Measurements from ENCODE around the gene TSSK6. TPM values are rescaled to one million over a fixed set of nuclear protein-coding genes. Genes with fewer than 3 reads are reported as not detected.

TSSK6 gene
- total RNA-seq, 2 donors from 2014 or later = 5.0 to 5.6 TPM

DNA sequence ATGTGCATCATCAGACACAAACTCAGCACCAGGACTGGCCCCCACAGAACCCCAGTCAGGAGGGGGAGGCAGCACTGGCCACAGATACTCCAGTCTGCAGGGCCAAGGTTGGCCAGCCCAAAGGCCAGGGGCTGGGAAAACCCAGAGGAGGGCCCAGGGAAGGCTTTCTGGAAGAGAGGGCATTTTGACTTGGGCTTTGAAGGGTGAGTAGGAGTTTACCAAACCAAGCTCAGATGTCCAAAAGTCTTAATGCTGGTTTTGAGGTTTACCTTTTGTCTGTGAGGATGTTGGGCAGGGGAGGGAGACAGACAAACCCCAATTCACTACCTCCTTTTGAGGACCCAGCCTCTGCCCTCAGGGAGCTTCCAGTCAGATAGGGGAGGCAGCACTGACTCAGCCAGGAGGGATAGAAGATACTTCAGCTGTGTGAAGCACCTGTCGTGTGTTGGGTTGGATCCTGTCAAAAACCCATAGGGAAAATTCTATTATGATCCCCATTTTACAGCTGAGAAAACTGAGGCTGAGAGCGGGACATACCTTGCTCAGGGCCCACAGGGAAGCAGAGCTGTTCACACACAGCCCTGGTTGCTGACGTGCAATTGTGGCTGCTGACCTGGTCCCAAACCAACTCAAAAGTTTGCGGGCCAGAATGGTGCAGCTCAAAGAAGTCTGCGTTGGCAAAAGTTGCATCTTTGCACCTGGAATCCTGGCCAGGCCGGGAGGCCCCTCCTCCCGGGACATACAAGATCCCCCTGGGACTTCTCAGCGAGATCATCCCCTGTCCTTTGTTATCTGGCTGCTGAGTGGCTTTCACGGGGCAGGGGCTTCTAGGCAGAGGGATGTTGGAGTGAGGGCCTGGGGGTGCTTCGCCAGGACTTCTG is 35.9 kb upstream of the TSSK6 start:
- Mint-ChIP-seq H3K9me3 (no peaks in the 10 kb centered on the region), H3K4me1 (ENCODE audit: low read depth) (peaks cover 5% of the 10 kb centered on the region), H3K4me3 (no peak overlapping the region), H3K27ac (no peak overlapping the region), H3K36me3 (ENCODE audit: insufficient read depth in 2 of 2) (no peaks in the 10 kb centered on the region), H3K27me3 (ENCODE audit: low read depth) (no peaks in the 10 kb centered on the region)
- ATAC-seq (replicated peaks in 1 of 2) = no peak
- DNase-seq = no peak

DNA sequence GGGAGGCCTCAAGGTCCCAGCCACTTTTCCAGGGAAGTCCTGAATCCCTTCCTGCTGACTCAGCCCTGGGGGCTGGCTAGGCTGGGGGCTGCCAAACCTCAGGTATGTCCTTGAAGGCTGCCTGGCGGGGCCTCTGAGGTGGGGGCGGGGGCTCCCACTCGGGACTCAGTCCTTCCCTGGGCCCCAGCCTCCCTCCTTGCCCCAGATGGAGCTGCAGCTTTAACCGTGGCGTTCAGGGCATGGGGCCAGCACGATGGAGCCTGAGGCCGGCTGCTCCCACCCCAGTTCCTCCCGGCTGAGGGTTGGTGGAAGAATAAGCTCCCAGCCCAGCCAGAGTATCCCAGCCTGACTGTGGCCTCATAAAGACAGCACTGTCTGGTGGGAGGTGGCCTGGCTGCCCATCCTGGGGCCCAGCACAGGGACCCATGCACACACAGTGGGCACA is 35.2 kb upstream of the TSSK6 start:
- Mint-ChIP-seq H3K27me3 (ENCODE audit: low read depth) (no peaks in the 10 kb centered on the region), H3K36me3 (ENCODE audit: insufficient read depth in 2 of 2) (no peaks in the 10 kb centered on the region), H3K9me3 (no peaks in the 10 kb centered on the region), H3K27ac (no peak overlapping the region), H3K4me3 (no peak overlapping the region), H3K4me1 (ENCODE audit: low read depth) (peaks cover 5% of the 10 kb centered on the region)
- no peak for DNase-seq
- no peak for ATAC-seq (replicated peaks in 1 of 2)

DNA sequence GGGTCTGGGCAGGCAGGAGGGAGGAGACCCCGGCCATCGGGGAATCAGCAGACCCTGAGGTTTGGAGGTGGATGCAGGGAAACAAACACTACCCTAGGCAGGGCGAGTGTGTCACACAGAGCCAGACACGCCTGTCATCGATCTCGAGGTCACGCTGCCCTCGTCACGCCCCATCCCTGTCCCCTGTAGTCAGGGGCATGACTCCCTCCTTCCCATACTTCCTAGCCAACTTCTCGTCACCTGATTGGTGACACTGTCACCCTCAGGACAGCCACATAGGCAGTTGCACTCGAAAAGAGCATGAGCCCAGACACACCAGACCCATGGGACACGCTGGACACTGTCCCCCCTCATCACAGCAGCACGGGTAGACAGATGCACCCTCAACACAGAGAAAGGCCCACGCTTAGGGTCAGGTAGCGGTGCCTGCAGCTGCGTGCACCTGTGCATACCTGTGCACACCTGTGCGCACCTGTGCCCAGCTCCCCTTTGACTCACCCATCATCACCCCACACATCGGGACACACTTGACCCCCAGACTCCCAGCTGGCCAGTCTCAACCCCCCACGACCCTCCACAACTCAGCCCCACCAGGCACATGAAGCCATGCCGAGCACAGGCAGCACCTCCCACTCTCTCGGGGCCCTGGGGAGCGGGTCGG is 34.6 kb upstream of the TSSK6 start:
- Mint-ChIP-seq H3K9me3 (no peaks in the 10 kb centered on the region), H3K36me3 (ENCODE audit: insufficient read depth in 2 of 2) (no peaks in the 10 kb centered on the region), H3K27ac (no peak overlapping the region), H3K27me3 (ENCODE audit: low read depth) (no peaks in the 10 kb centered on the region), H3K4me1 (ENCODE audit: low read depth) (peaks cover 5% of the 10 kb centered on the region), H3K4me3 (no peak overlapping the region)
- ATAC-seq (replicated peaks in 1 of 2) = no peak
- DNase-seq = no peak

DNA sequence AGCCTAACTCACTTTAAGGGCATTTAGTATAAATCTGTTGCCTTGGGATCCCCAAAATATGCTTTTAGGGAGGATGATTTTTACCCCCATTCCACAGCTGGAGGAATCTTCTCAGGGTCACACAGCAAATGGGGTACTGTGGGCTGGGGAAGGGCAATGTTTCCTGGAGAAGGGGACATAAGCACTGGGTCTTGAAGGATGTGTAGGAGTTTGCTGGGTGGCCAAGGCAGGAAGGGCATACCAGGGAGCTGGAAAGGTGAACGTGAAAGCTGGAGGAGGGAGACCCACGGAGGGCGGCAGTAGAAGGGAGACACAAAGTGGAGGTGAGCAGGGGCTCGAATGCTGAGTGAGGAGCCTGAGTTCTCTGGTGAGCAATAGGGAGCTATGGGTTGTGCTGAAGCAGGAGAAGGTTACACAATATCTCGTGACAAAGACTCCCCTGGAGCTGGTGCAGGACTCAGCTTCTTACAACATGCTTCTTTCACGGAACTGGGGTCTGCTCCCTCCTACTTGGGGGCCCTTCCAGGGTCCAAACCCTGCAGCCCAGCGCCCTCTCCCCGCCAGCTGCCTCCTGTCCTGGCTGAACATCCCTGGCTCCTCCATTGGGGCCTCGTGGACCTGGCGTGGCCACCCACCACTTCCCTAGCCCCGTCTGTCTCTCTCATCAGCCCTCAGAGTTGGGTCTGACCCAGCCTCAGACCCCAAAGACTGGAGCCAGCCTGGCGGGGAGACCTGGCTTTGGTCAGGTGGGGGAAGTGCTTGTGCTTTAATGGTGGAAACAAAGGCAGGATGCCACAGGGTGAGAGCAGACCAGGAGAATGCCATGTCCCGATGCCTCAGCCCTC is 33.8 kb upstream of the TSSK6 start:
- H3K9me3 Mint-ChIP-seq = no peaks in the 10 kb centered on the region
- ATAC-seq (replicated peaks in 1 of 2) (no peak), DNase-seq (no peak)
- H3K36me3 Mint-ChIP-seq (ENCODE audit: insufficient read depth in 2 of 2) = no peaks in the 10 kb centered on the region
- H3K27ac Mint-ChIP-seq = no peak overlapping the region
- no peak overlapping the region for H3K4me3 Mint-ChIP-seq
- no peaks in the 10 kb centered on the region for H3K4me1 Mint-ChIP-seq (ENCODE audit: low read depth)
- no peaks in the 10 kb centered on the region for H3K27me3 Mint-ChIP-seq (ENCODE audit: low read depth)

DNA sequence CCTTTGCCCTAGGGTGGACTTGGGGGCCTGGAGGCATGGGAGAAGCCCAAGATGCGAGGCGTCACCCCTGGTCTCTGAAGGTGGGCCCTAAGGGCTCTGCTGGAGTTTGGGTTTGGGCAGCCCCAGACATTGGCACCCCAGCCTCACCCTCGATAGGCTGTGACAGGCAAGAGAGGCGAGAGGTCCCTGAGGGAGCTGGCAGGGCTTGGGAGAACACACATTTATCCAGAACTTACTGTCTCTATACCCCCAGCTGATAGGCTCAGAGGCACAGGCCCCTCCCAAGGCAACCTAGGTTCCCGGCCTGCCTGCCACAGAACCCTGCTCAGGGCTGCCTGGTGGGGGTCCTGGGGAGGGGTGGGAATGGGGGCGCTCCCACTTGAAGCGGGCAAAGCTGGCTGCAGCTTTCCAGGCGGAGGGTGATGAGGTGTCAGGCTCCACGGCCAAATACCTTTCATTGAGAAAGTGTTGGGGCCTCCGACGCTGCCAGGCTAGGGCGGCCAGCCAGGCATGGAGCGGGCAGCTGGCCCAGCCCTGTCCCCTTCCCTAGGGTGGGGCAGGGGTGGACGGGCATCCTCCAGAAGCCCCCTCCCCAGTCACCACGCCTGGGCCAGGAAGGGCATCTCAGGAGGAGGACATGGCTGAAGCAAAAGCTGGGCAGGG is 32.5 kb upstream of the TSSK6 start:
- H3K36me3 Mint-ChIP-seq (ENCODE audit: insufficient read depth in 2 of 2) = no peaks in the 10 kb centered on the region
- H3K27ac Mint-ChIP-seq = no peak overlapping the region
- no peak overlapping the region for H3K4me3 Mint-ChIP-seq
- no peaks in the 10 kb centered on the region for H3K27me3 Mint-ChIP-seq (ENCODE audit: low read depth)
- ATAC-seq (replicated peaks in 1 of 2) = no peak
- no peaks in the 10 kb centered on the region for H3K9me3 Mint-ChIP-seq
- H3K4me1 Mint-ChIP-seq (ENCODE audit: low read depth) = no peaks in the 10 kb centered on the region
- no peak for DNase-seq

DNA sequence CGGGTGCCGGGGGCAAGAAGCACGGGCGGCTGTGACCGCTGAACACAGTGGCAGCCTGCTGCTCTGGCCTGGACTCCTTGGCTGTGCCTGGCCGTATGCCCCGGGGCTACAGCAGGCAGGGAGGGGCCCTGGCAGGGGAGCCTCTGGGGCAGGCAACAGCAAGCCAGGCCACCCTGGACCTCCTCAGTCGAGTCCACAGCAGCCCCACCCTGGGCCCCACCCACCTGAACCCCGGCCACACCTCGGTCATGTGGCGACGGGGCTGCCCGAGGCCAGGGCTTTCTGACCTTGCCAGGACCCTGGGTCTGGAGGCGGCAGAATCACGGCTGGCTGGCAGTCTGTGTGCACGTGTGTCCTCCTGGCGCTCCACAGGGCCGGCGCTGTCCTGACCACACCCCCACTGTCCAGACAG is 31.4 kb upstream of the TSSK6 start:
- ATAC-seq (replicated peaks in 1 of 2) (no peak), DNase-seq (no peak)
- H3K4me3 Mint-ChIP-seq = no peak overlapping the region
- H3K27ac Mint-ChIP-seq = no peak overlapping the region
- no peaks in the 10 kb centered on the region for H3K27me3 Mint-ChIP-seq (ENCODE audit: low read depth)
- H3K4me1 Mint-ChIP-seq (ENCODE audit: low read depth) = peaks cover 6% of the 10 kb centered on the region
- no peaks in the 10 kb centered on the region for H3K9me3 Mint-ChIP-seq
- H3K36me3 Mint-ChIP-seq (ENCODE audit: insufficient read depth in 2 of 2) = no peaks in the 10 kb centered on the region

DNA sequence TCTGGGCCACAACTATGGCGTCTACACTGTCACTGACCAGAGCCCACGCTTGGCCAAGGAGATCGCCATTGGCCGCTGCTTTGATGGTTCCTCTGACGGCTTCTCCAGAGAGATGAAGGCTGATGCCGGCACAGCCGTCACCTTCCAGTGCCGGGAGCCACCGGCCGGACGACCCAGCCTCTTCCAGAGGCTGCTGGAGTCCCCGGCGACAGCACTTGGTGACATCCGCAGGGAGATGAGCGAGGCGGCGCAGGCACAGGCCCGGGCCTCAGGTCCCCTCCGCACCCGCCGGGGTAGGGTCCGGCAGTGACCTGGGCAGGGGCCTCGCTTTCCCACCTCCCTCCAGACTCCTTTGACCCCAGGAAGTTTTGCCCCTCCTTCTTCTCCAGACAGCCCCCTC is 30.4 kb upstream of the TSSK6 start:
- no peak for DNase-seq
- Mint-ChIP-seq H3K36me3 (ENCODE audit: insufficient read depth in 2 of 2) (no peaks in the 10 kb centered on the region), H3K4me1 (ENCODE audit: low read depth) (peaks cover 7% of the 10 kb centered on the region), H3K27me3 (ENCODE audit: low read depth) (no peaks in the 10 kb centered on the region), H3K9me3 (no peaks in the 10 kb centered on the region), H3K4me3 (no peak overlapping the region), H3K27ac (no peak overlapping the region)
- ATAC-seq (replicated peaks in 1 of 2) = no peak

DNA sequence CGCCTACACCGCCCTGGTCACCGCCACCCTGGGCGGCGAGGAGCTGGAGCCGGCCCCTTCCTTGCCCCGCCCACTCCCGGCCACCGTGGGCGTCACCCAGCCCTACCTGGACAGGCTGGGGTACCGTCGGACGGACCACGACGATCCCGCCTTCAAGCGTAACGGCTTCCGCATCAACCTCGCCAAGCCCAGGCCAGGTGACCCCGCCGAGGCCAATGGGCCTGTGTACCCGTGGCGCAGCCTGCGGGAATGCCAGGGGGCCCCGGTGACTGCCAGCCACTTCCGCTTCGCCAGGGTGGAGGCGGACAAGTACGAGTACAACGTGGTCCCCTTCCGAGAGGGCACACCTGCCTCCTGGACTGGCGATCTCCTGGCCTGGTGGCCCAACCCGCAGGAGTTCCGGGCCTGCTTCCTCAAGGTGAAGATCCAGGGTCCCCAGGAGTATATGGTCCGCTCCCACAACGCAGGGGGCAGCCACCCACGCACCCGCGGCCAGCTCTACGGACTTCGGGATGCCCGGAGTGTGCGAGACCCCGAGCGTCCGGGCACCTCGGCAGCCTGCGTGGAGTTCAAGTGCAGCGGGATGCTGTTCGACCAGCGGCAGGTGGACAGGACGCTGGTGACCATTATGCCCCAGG is 29.7 kb upstream of the TSSK6 start:
- no peaks in the 10 kb centered on the region for H3K9me3 Mint-ChIP-seq
- peaks cover 10% of the 10 kb centered on the region for H3K4me1 Mint-ChIP-seq (ENCODE audit: low read depth)
- no peak overlapping the region for H3K27ac Mint-ChIP-seq
- no peaks in the 10 kb centered on the region for H3K27me3 Mint-ChIP-seq (ENCODE audit: low read depth)
- no peak for DNase-seq
- H3K4me3 Mint-ChIP-seq = no peak overlapping the region
- no peak for ATAC-seq (replicated peaks in 1 of 2)
- no peaks in the 10 kb centered on the region for H3K36me3 Mint-ChIP-seq (ENCODE audit: insufficient read depth in 2 of 2)

DNA sequence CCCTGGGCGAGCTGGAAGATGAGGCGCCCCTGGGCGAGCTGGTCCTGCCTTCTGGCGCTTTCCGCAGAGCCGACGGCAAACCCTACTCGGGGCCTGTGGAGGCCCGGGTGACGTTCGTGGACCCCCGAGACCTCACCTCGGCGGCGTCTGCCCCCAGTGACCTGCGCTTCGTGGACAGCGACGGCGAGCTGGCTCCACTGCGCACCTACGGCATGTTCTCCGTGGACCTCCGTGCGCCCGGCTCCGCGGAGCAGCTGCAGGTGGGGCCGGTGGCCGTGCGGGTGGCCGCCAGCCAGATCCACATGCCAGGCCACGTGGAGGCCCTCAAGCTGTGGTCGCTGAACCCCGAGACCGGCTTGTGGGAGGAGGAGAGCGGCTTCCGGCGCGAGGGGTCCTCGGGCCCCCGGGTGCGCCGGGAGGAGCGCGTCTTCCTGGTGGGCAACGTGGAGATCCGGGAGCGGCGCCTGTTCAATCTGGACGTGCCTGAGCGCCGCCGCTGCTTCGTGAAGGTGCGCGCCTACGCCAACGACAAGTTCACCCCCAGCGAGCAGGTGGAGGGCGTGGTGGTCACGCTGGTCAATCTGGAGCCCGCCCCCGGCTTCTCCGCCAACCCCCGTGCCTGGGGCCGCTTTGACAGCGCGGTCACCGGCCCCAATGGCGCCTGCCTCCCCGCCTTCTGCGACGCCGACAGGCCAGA is 29.1 kb upstream of the TSSK6 start:
- peaks cover 4% of the 10 kb centered on the region for H3K27me3 Mint-ChIP-seq (ENCODE audit: low read depth)
- no peak for DNase-seq

DNA sequence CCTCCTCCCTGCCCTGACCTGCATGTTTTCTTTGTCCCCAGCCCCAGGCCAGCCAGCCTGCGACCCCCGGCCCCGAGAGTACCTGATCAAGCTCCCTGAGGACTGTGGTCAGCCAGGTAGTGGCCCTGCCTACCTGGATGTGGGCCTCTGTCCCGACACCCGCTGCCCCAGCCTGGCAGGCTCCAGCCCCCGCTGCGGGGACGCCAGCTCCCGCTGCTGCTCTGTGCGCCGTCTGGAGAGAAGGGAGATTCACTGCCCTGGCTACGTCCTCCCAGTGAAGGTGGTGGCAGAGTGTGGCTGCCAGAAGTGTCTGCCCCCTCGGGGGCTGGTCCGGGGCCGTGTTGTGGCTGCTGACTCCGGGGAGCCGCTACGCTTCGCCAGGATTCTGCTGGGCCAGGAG is 28.3 kb upstream of the TSSK6 start:
- DNase-seq (no peak), ATAC-seq (replicated peaks in 1 of 2) (no peak)
- Mint-ChIP-seq H3K9me3 (no peaks in the 10 kb centered on the region), H3K27me3 (ENCODE audit: low read depth) (peaks cover 11% of the 10 kb centered on the region), H3K4me1 (ENCODE audit: low read depth) (peaks cover 17% of the 10 kb centered on the region), H3K27ac (no peak overlapping the region), H3K4me3 (no peak overlapping the region), H3K36me3 (ENCODE audit: insufficient read depth in 2 of 2) (peaks cover 0 to 1% of the 10 kb centered on the region in 2 donors)

More for the DNA sequence above, 29.1 kb upstream of the TSSK6 start:
- H3K36me3 Mint-ChIP-seq (ENCODE audit: insufficient read depth in 2 of 2) = no peaks in the 10 kb centered on the region
- no peaks in the 10 kb centered on the region for H3K9me3 Mint-ChIP-seq
- H3K4me3 Mint-ChIP-seq = no peak overlapping the region
- H3K27ac Mint-ChIP-seq = no peak overlapping the region
- H3K4me1 Mint-ChIP-seq (ENCODE audit: low read depth) = peaks cover 10% of the 10 kb centered on the region
- no peak for ATAC-seq (replicated peaks in 1 of 2)

DNA sequence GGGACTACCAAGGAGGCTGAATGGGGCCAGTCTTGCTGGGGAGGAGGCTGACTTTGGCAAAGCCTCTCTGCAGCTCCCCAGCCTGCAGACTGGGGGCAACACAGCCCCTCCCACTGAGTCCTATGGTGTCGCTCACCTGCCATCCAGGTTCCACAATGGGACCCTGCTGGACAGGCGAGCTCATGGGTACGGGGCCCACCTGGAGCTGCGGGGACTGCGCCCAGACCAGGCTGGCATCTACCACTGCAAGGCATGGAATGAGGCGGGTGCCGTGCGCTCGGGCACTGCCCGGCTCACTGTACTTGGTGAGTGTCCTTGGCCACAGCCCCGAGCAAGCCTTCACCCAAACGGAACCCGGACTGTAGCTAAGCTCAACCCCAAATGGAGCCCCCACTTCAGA is 27.8 kb upstream of the TSSK6 start:
- no peak overlapping the region for H3K27ac Mint-ChIP-seq
- H3K4me3 Mint-ChIP-seq = no peak overlapping the region
- H3K9me3 Mint-ChIP-seq = no peaks in the 10 kb centered on the region
- ATAC-seq (replicated peaks in 1 of 2) (no peak), DNase-seq (no peak)
- H3K4me1 Mint-ChIP-seq (ENCODE audit: low read depth) = peaks cover 21% of the 10 kb centered on the region
- H3K27me3 Mint-ChIP-seq (ENCODE audit: low read depth) = peaks cover 14% of the 10 kb centered on the region
- H3K36me3 Mint-ChIP-seq (ENCODE audit: insufficient read depth in 2 of 2) = peaks cover 0 to 1% of the 10 kb centered on the region in 2 donors

DNA sequence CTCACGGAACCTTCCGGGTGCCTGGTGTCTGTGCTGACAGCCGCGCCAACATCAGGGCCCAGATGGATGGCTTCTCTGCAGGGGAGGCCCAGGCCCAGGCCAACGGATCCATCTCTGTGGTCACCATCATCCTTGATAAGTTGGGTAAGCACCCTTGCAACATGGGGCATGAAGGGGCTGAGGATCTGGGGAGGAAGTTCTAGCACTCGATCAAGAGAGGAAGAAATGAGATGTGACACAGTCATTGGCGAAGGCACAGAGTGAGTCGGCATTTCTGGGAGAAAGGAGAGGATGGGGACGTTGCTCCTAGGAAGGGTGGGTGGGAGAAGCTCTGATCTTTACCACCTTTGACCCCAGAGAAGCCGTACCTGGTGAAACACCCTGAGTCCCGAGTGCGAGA is 27.2 kb upstream of the TSSK6 start:
- H3K4me3 Mint-ChIP-seq = no peak overlapping the region
- no peak for ATAC-seq (replicated peaks in 1 of 2)
- peaks cover 21% of the 10 kb centered on the region for H3K4me1 Mint-ChIP-seq (ENCODE audit: low read depth)
- peaks cover 0 to 1% of the 10 kb centered on the region in 2 donors for H3K36me3 Mint-ChIP-seq (ENCODE audit: insufficient read depth in 2 of 2)
- no peak for DNase-seq
- no peak overlapping the region for H3K27ac Mint-ChIP-seq
- peaks cover 14% of the 10 kb centered on the region for H3K27me3 Mint-ChIP-seq (ENCODE audit: low read depth)
- no peaks in the 10 kb centered on the region for H3K9me3 Mint-ChIP-seq

All from activated T-cell treated with anti-CD3 and anti-CD28 coated beads, Interleukin-2, amount 50 U/mL, for 72 hours (primary cell).